ENCODE measurements around the gene MRPL10. TPM values are rescaled to one million over a fixed set of nuclear protein-coding genes. Genes with fewer than 3 reads are reported as not detected.

Gene MRPL10
- total and polyA plus RNA-seq, 2 experiments from 2014 or later = 50.2 to 74.7 TPM

DNA sequence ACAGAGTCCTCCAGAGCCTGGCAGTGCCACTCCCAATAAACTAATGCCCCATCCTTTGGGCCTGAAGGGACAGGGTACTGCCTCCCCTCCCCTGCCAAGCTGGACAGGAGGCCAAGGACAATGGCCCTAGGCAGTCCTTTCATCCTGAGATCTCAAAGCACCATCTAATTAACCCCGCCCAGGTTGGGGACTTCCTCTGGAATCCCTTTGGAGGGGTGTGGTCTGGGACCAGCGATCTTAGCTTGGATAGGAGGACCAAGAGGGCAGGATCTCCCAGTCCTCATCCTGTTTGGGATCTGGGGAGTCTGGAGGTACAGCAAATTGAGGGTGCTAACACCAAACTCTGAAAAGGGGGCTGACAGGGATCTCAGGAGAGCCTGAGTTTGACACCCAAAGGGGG is 37.8 kb upstream of the MRPL10 start:
- Mint-ChIP-seq H3K27me3 (ENCODE audit: insufficient read depth, low read depth, poor library complexity) (peaks cover 57% of the 10 kb centered on the region), H3K36me3 (ENCODE audit: low read depth) (no peaks in the 10 kb centered on the region), H3K27ac (no peak overlapping the region), H3K4me1 (peaks cover 39% of the 10 kb centered on the region), H3K9me3 (no peaks in the 10 kb centered on the region), H3K4me3 (no peak overlapping the region)
- Histone ChIP-seq H3K36me3 (ENCODE audit: insufficient read depth) (no peaks in the 10 kb centered on the region), H3F3A (replicated peaks; ENCODE audit: low read depth) (peaks cover 6% of the 10 kb centered on the region; the same call in 1 of the 2 replicates), H2AFZ (no peak overlapping the region), H4K20me1 (replicated peaks; ENCODE audit: insufficient read depth) (peaks cover 5% of the 10 kb centered on the region; the same call in 1 of the 2 replicates), H3K27ac (ENCODE audit: low read depth) (no peak overlapping the region), H3K9me2 (ENCODE audit: insufficient read depth) (no peaks in the 10 kb centered on the region), H3K27me3 (ENCODE audit: insufficient read depth) (peaks cover 63% of the 10 kb centered on the region), H3K4me3 (no peak overlapping the region), H3K4me2 (no peak overlapping the region), H3K79me2 (replicated peaks; ENCODE audit: insufficient read depth) (no peaks in the 10 kb centered on the region), H3K4me1 (ENCODE audit: insufficient read depth) (peaks cover 28% of the 10 kb centered on the region)
- TF ChIP-seq ZNF331 (CRISPR knock-in tag; IDR thresholded peaks at IDR 0.05; ENCODE audit: low read depth) (no peak), CREB1 (CRISPR knock-in tag; IDR thresholded peaks at IDR 0.05; ENCODE audit: low read depth) (no peak), EZH2phosphoT487 (IDR thresholded peaks at IDR 0.05; ENCODE audit: unreplicated experiment) (no peak), EZH2 (IDR thresholded peaks at IDR 0.05; ENCODE audit: low read depth, unreplicated experiment) (no peak), JUNB (IDR thresholded peaks at IDR 0.05; ENCODE audit: unreplicated experiment) (no peak), STAT1 (IDR thresholded peaks at IDR 0.05; ENCODE audit: unreplicated experiment) (no peak), ZNF114 (CRISPR knock-in tag; IDR thresholded peaks at IDR 0.05) (no peak), POLR2AphosphoS5 (IDR thresholded peaks at IDR 0.05; ENCODE audit: low read depth) (no peak), NANOG (IDR thresholded peaks at IDR 0.05; ENCODE audit: borderline replicate concordance) (no peak)
- TF ChIP-seq, protein P1, sequence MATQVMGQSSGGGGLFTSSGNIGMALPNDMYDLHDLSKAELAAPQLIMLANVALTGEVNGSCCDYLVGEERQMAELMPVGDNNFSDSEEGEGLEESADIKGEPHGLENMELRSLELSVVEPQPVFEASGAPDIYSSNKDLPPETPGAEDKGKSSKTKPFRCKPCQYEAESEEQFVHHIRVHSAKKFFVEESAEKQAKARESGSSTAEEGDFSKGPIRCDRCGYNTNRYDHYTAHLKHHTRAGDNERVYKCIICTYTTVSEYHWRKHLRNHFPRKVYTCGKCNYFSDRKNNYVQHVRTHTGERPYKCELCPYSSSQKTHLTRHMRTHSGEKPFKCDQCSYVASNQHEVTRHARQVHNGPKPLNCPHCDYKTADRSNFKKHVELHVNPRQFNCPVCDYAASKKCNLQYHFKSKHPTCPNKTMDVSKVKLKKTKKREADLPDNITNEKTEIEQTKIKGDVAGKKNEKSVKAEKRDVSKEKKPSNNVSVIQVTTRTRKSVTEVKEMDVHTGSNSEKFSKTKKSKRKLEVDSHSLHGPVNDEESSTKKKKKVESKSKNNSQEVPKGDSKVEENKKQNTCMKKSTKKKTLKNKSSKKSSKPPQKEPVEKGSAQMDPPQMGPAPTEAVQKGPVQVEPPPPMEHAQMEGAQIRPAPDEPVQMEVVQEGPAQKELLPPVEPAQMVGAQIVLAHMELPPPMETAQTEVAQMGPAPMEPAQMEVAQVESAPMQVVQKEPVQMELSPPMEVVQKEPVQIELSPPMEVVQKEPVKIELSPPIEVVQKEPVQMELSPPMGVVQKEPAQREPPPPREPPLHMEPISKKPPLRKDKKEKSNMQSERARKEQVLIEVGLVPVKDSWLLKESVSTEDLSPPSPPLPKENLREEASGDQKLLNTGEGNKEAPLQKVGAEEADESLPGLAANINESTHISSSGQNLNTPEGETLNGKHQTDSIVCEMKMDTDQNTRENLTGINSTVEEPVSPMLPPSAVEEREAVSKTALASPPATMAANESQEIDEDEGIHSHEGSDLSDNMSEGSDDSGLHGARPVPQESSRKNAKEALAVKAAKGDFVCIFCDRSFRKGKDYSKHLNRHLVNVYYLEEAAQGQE (IDR thresholded peaks at IDR 0.05; ENCODE audit: unreplicated experiment) = no peak
- TF ChIP-seq, protein P2, sequence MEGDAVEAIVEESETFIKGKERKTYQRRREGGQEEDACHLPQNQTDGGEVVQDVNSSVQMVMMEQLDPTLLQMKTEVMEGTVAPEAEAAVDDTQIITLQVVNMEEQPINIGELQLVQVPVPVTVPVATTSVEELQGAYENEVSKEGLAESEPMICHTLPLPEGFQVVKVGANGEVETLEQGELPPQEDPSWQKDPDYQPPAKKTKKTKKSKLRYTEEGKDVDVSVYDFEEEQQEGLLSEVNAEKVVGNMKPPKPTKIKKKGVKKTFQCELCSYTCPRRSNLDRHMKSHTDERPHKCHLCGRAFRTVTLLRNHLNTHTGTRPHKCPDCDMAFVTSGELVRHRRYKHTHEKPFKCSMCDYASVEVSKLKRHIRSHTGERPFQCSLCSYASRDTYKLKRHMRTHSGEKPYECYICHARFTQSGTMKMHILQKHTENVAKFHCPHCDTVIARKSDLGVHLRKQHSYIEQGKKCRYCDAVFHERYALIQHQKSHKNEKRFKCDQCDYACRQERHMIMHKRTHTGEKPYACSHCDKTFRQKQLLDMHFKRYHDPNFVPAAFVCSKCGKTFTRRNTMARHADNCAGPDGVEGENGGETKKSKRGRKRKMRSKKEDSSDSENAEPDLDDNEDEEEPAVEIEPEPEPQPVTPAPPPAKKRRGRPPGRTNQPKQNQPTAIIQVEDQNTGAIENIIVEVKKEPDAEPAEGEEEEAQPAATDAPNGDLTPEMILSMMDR (conservative IDR thresholded peaks at IDR 0.05; ENCODE audit: low read depth in 2 of 2) = no peak
- TF ChIP-seq, protein P3, sequence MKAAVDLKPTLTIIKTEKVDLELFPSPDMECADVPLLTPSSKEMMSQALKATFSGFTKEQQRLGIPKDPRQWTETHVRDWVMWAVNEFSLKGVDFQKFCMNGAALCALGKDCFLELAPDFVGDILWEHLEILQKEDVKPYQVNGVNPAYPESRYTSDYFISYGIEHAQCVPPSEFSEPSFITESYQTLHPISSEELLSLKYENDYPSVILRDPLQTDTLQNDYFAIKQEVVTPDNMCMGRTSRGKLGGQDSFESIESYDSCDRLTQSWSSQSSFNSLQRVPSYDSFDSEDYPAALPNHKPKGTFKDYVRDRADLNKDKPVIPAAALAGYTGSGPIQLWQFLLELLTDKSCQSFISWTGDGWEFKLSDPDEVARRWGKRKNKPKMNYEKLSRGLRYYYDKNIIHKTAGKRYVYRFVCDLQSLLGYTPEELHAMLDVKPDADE (IDR thresholded peaks at IDR 0.05) = no peak
- TF ChIP-seq, protein P4, sequence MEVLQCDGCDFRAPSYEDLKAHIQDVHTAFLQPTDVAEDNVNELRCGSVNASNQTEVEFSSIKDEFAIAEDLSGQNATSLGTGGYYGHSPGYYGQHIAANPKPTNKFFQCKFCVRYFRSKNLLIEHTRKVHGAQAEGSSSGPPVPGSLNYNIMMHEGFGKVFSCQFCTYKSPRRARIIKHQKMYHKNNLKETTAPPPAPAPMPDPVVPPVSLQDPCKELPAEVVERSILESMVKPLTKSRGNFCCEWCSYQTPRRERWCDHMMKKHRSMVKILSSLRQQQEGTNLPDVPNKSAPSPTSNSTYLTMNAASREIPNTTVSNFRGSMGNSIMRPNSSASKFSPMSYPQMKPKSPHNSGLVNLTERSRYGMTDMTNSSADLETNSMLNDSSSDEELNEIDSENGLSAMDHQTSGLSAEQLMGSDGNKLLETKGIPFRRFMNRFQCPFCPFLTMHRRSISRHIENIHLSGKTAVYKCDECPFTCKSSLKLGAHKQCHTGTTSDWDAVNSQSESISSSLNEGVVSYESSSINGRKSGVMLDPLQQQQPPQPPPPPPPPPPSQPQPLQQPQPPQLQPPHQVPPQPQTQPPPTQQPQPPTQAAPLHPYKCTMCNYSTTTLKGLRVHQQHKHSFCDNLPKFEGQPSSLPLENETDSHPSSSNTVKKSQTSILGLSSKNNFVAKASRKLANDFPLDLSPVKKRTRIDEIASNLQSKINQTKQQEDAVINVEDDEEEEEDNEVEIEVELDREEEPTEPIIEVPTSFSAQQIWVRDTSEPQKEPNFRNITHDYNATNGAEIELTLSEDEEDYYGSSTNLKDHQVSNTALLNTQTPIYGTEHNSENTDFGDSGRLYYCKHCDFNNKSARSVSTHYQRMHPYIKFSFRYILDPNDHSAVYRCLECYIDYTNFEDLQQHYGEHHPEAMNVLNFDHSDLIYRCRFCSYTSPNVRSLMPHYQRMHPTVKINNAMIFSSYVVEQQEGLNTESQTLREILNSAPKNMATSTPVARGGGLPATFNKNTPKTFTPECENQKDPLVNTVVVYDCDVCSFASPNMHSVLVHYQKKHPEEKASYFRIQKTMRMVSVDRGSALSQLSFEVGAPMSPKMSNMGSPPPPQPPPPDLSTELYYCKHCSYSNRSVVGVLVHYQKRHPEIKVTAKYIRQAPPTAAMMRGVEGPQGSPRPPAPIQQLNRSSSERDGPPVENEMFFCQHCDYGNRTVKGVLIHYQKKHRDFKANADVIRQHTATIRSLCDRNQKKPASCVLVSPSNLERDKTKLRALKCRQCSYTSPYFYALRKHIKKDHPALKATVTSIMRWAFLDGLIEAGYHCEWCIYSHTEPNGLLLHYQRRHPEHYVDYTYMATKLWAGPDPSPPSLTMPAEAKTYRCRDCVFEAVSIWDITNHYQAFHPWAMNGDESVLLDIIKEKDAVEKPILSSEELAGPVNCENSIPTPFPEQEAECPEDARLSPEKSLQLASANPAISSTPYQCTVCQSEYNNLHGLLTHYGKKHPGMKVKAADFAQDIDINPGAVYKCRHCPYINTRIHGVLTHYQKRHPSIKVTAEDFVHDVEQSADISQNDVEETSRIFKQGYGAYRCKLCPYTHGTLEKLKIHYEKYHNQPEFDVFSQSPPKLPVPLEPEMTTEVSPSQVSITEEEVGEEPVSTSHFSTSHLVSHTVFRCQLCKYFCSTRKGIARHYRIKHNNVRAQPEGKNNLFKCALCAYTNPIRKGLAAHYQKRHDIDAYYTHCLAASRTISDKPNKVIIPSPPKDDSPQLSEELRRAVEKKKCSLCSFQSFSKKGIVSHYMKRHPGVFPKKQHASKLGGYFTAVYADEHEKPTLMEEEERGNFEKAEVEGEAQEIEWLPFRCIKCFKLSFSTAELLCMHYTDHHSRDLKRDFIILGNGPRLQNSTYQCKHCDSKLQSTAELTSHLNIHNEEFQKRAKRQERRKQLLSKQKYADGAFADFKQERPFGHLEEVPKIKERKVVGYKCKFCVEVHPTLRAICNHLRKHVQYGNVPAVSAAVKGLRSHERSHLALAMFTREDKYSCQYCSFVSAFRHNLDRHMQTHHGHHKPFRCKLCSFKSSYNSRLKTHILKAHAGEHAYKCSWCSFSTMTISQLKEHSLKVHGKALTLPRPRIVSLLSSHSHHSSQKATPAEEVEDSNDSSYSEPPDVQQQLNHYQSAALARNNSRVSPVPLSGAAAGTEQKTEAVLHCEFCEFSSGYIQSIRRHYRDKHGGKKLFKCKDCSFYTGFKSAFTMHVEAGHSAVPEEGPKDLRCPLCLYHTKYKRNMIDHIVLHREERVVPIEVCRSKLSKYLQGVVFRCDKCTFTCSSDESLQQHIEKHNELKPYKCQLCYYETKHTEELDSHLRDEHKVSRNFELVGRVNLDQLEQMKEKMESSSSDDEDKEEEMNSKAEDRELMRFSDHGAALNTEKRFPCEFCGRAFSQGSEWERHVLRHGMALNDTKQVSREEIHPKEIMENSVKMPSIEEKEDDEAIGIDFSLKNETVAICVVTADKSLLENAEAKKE (CRISPR knock-in tag; IDR thresholded peaks at IDR 0.05) = no peak
- ATAC-seq (no peak), DNase-seq (ENCODE audit: low spot score) (peak; percentile 59)

Measured in GM23338 (cell line).